ENCODE results near the gene ZNF837.

ZNF837 gene

GRCh38 chr19:58372311-58373133, 8.3 kb downstream of the ZNF837 start:
- no peak for DNase-seq (ENCODE audit: low read depth in 2 of 2)

- no peak for DNase-seq (ENCODE audit: low read depth in 2 of 2)
Observed at GRCh38 chr19:58368561-58369360, 12.1 kb downstream of the ZNF837 start.

GRCh38 chr19:58367698-58368454, 13.0 kb downstream of the ZNF837 start:
- DNase-seq (ENCODE audit: low read depth in 2 of 2), result no peak

GRCh38 chr19:58366585-58367430, 14.0 kb downstream of the ZNF837 start:
- DNase-seq (ENCODE audit: low read depth in 2 of 2), result no peak

- no peak for DNase-seq (ENCODE audit: low read depth in 2 of 2)
Observed at GRCh38 chr19:58364146-58364545, 16.7 kb downstream of the ZNF837 start.

GRCh38 chr19:58362272-58362994, 18.4 kb downstream of the ZNF837 start, which contains the start of gene ZNF497:
Gene ZNF497, minus strand, starts transcription at chr19:58362751. Its CDS starts 5,116 bp downstream, at chr19:58357635.
- peak; percentile 93 for DNase-seq (ENCODE audit: low read depth in 2 of 2)

- no peak for DNase-seq (ENCODE audit: low read depth in 2 of 2)
Observed at GRCh38 chr19:58361900-58362271, 18.9 kb downstream of the ZNF837 start.

- no peak for DNase-seq (ENCODE audit: low read depth in 2 of 2)
Observed at GRCh38 chr19:58357481-58358145, 23.2 kb downstream of the ZNF837 start.

- no peak for DNase-seq (ENCODE audit: low read depth in 2 of 2)
Observed at GRCh38 chr19:58356766-58357480, 23.9 kb downstream of the ZNF837 start.

GRCh38 chr19:58355908-58356765, 24.7 kb downstream of the ZNF837 start:
- DNase-seq (ENCODE audit: low read depth in 2 of 2), result no peak

- DNase-seq (ENCODE audit: low read depth in 2 of 2), result no peak
Observed at GRCh38 chr19:58355215-58355796, 25.5 kb downstream of the ZNF837 start.

- no peak for DNase-seq (ENCODE audit: low read depth in 2 of 2)
Observed at GRCh38 chr19:58354478-58355030, 26.3 kb downstream of the ZNF837 start.

GRCh38 chr19:58353717-58354477, 26.9 kb downstream of the ZNF837 start:
- DNase-seq (ENCODE audit: low read depth in 2 of 2), result no peak

GRCh38 chr19:58352760-58353671, 27.8 kb downstream of the ZNF837 start, which contains the start of gene A1BG:
Gene A1BG, minus strand, starts transcription at chr19:58353492. Its CDS starts 55 bp downstream, at chr19:58353437.
- no peak for DNase-seq (ENCODE audit: low read depth in 2 of 2)

GRCh38 chr19:58351990-58352755, 28.7 kb downstream of the ZNF837 start:
- no peak for DNase-seq (ENCODE audit: low read depth in 2 of 2)

Measured in stimulated activated CD4-positive, alpha-beta T cell treated with anti-CD3 and anti-CD28 coated beads, Interleukin-1b, Interleukin-23, amount 100 ng/mL, for 1 hour (primary cell).